ENCODE results near the gene NCKAP5. TPM values are rescaled to one million over a fixed set of nuclear protein-coding genes. Genes with fewer than 3 reads are reported as not detected.

Gene NCKAP5
- polyA plus RNA-seq, 3 donors: not detected

GRCh38 chr2:133167223-133167622, 401.0 kb downstream of the NCKAP5 start:
- Histone ChIP-seq H3K4me3 (replicated peaks in 1 of 3; ENCODE audit: low read depth in 2 of 3, low read length in 3 of 3) (no peak overlapping the region), H3K9ac (ENCODE audit: insufficient read depth, low read length, poor library complexity, severe bottlenecking) (no peak overlapping the region), H3K4me1 (ENCODE audit: control insufficient read depth in 1 of 2, insufficient read depth in 2 of 2, low read length in 2 of 2) (no peaks in the 10 kb centered on the region), H3K36me3 (replicated peaks in 1 of 2; ENCODE audit: control insufficient read depth in 1 of 2, insufficient read depth in 2 of 2, low read length in 2 of 2) (no peaks in the 10 kb centered on the region), H3K4me2 (replicated peaks; ENCODE audit: extremely low read depth, low read length, poor library complexity, severe bottlenecking) (no peak overlapping the region), H3K27ac (ENCODE audit: low read depth in 1 of 2, low read length in 2 of 2) (no peak overlapping the region), H3K9me3 (replicated peaks in 1 of 2; ENCODE audit: control insufficient read depth in 1 of 2, insufficient read depth in 1 of 2, low read length in 2 of 2) (no peaks in the 10 kb centered on the region), H3K79me2 (ENCODE audit: insufficient read depth, low read length) (no peaks in the 10 kb centered on the region), H2AFZ (ENCODE audit: insufficient read depth, low read depth, low read length, poor library complexity, severe bottlenecking) (no peak overlapping the region), H3K27me3 (ENCODE audit: control insufficient read depth in 2 of 2, insufficient read depth in 2 of 2, low read length in 2 of 2) (no peaks in the 10 kb centered on the region), H4K20me1 (ENCODE audit: insufficient read depth, low read length) (no peaks in the 10 kb centered on the region)
- Mint-ChIP-seq H3K27me3 (ENCODE audit: low read depth in 3 of 3) (no peaks in the 10 kb centered on the region), H3K4me1 (no peaks in the 10 kb centered on the region), H3K27ac (no peak overlapping the region), H3K4me3 (no peak overlapping the region), H3K36me3 (no peaks in the 10 kb centered on the region), H3K9me3 (no peaks in the 10 kb centered on the region)
- no CpG with 5 or more reads among the region's 3 CpGs for WGBS (ENCODE audit: insufficient coverage)
- intact Hi-C loops (cut with micrococcal nuclease): loop anchor here in 1 of 2 donors (5.0 kb wide), 1 partner anchor 620 kb away; no protein-coding TSS in a partner anchor
- no peak for TF ChIP-seq CTCF (IDR thresholded peaks at IDR 0.05)
- DNase-seq: no peak

GRCh38 chr2:133166031-133166430, 402.2 kb downstream of the NCKAP5 start:
- Histone ChIP-seq H4K20me1 (ENCODE audit: insufficient read depth, low read length) (no peaks in the 10 kb centered on the region), H3K4me1 (ENCODE audit: control insufficient read depth in 1 of 2, insufficient read depth in 2 of 2, low read length in 2 of 2) (no peaks in the 10 kb centered on the region), H3K9me3 (replicated peaks in 1 of 2; ENCODE audit: control insufficient read depth in 1 of 2, insufficient read depth in 1 of 2, low read length in 2 of 2) (no peaks in the 10 kb centered on the region), H3K79me2 (ENCODE audit: insufficient read depth, low read length) (no peaks in the 10 kb centered on the region), H3K27me3 (ENCODE audit: control insufficient read depth in 2 of 2, insufficient read depth in 2 of 2, low read length in 2 of 2) (no peaks in the 10 kb centered on the region), H3K9ac (ENCODE audit: insufficient read depth, low read length, poor library complexity, severe bottlenecking) (no peak overlapping the region), H3K36me3 (replicated peaks in 1 of 2; ENCODE audit: control insufficient read depth in 1 of 2, insufficient read depth in 2 of 2, low read length in 2 of 2) (no peaks in the 10 kb centered on the region), H3K4me3 (replicated peaks in 1 of 3; ENCODE audit: low read depth in 2 of 3, low read length in 3 of 3) (no peak overlapping the region), H3K27ac (ENCODE audit: low read depth in 1 of 2, low read length in 2 of 2) (no peak overlapping the region), H2AFZ (ENCODE audit: insufficient read depth, low read depth, low read length, poor library complexity, severe bottlenecking) (no peak overlapping the region), H3K4me2 (replicated peaks; ENCODE audit: extremely low read depth, low read length, poor library complexity, severe bottlenecking) (no peak overlapping the region)
- TF ChIP-seq CTCF (IDR thresholded peaks at IDR 0.05): no peak
- WGBS (ENCODE audit: insufficient coverage): no CpG with 5 or more reads among the region's 2 CpGs
- Mint-ChIP-seq H3K36me3 (no peaks in the 10 kb centered on the region), H3K4me3 (no peak overlapping the region), H3K27ac (no peak overlapping the region), H3K27me3 (ENCODE audit: low read depth in 3 of 3) (no peaks in the 10 kb centered on the region), H3K9me3 (no peaks in the 10 kb centered on the region), H3K4me1 (no peaks in the 10 kb centered on the region)
- no peak for DNase-seq
- intact Hi-C loops (cut with micrococcal nuclease): loop anchor here in 1 of 2 donors (5.0 kb wide), 1 partner anchor 619 kb away; no protein-coding TSS in a partner anchor
